Mucosa of rectum (tissue), 2 donors: Measurements from ENCODE around the gene RAET1E.
A peak's percentile ranks its signal among the peaks of the same experiment; 100 is the strongest.

Experiments
- H3K27ac ChIP-seq, 2 donors: one replicate each; pipeline ENCODE4 v1.7.0; 2013; ENCODE audit warnings: inconsistent platforms in 2 of 2, low read depth in 2 of 2, low read length in 2 of 2
- H3K27me3 ChIP-seq, 2 donors: one replicate each; pipeline ENCODE4 v1.7.0; 2013; ENCODE audit warnings: low read length in 2 of 2; ENCODE audit not compliant: control insufficient read depth in 2 of 2, insufficient read depth in 2 of 2
- H3K36me3 ChIP-seq, 2 donors: one replicate each; pipeline ENCODE4 v1.7.0; 2013; ENCODE audit warnings: low read length in 2 of 2; ENCODE audit not compliant: control insufficient read depth in 2 of 2, insufficient read depth in 2 of 2
- H3K4me1 ChIP-seq, 2 donors: one replicate each; pipeline ENCODE4 v1.7.0; 2013; ENCODE audit warnings: low read length in 2 of 2, mild to moderate bottlenecking in 1 of 2; ENCODE audit not compliant: control insufficient read depth in 2 of 2, insufficient read depth in 2 of 2
- H3K4me3 ChIP-seq, 2 donors: one replicate each; pipeline ENCODE4 v1.7.0; 2013; ENCODE audit warnings: low read length in 2 of 2
- H3K9ac ChIP-seq, 2 donors: one replicate each; pipeline ENCODE4 v1.7.0; 2013; ENCODE audit warnings: low read length in 2 of 2, low read depth in 1 of 2, mild to moderate bottlenecking in 1 of 2
- H3K9me3 ChIP-seq, 2 donors: one replicate each; pipeline ENCODE4 v1.7.0; 2013; ENCODE audit warnings: low read length in 2 of 2; ENCODE audit not compliant: control insufficient read depth in 2 of 2
- donor health status: healthy.
- donor health status: Normal muscosa, but diverticular disease.

The RAET1E gene

DNA sequence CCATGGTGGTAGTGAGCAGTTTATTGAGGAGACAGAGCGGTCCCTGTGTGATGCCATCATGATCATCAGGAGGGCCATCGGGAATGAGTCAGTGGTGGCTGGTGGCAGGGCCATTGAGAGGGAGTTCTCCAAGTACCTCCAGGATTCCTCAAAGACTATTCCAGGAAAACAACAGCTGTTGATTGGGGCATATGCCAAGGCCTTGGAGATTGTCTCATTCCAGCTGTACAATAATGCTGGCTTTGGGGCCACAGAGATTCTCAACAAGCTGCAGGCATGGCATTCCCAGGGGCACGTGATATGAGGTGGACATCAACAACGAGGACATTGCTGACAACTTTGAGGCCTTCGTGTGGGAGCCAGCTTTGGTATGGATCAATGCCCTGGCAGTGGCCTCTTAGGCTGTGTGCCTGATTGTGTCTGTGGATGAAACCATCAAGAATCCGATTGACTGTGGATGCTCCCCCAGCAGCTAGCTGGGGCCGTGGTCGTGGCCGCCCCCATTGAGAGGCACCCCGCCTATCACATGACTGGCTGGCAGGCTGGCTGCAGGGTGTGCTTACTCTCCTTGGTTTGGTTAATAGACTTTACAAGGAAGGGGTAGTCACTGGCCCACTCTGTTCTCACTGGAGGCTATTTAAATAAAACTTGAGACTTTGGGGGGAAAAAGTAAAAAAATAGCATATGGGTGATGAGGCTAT is 16.7 kb downstream of the RAET1E start:
- Histone ChIP-seq H3K27me3 (peaks cover 0 to 5% of the 10 kb centered on the region in 2 donors), H3K4me3 (no peak overlapping the region), H3K36me3 (no peaks in the 10 kb centered on the region), H3K9ac (no peak overlapping the region), H3K27ac (no peak overlapping the region), H3K4me1 (no peaks in the 10 kb centered on the region), H3K9me3 (no peaks in the 10 kb centered on the region)

DNA sequence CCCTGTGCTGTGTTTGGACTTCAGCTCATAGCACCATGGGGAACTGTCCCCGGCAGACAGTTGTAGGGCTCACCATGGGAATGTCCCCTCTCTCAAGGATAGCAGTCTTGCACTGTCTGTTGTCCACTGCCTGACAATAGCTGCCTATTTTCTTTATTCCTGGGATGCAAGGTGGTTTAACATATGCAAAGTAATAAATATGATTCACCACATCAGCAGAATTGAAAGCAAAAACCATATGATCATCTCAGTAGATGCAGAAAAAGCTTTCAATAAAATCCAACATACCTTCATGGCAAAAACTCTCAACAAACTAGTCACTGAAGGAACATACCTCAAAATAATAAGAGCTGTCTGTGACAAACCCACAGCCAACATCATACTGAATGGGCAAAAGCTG is 20.3 kb downstream of the RAET1E start:
- H3K9ac ChIP-seq = no peak overlapping the region
- H3K36me3 ChIP-seq = no peaks in the 10 kb centered on the region
- H3K27me3 ChIP-seq = peaks cover 0 to 5% of the 10 kb centered on the region in 2 donors
- no peak overlapping the region for H3K27ac ChIP-seq
- H3K9me3 ChIP-seq = no peaks in the 10 kb centered on the region
- no peaks in the 10 kb centered on the region for H3K4me1 ChIP-seq
- no peak overlapping the region for H3K4me3 ChIP-seq

- peaks cover 0 to 5% of the 10 kb centered on the region in 2 donors for H3K27me3 ChIP-seq
- H3K9me3 ChIP-seq = no peaks in the 10 kb centered on the region
- H3K27ac ChIP-seq = no peak overlapping the region
- H3K4me3 ChIP-seq = no peak overlapping the region
- H3K4me1 ChIP-seq = no peaks in the 10 kb centered on the region
- H3K9ac ChIP-seq = no peak overlapping the region
- H3K36me3 ChIP-seq = no peaks in the 10 kb centered on the region
These were observed 21.5 kb downstream of the RAET1E start for GRCh38 chr6:149876241-149876933.

DNA sequence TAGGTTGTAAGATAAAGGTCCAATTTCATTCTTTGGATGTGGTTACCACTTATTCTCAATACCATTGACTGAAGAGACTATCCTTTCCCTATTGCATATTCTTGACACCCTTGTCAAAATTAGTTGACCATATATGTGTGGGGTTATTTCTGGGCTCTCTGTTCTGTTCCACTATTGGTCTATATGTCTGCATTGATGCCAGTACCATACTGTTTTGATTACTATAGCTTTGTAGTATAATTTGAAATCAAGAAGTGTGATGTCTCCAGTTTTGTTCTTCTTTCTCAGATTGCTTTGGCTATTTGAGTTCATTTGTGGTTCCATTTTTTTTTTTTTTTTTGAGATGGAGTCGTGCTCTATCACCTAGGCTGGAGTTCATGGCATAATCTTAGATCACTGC is 25.7 kb downstream of the RAET1E start:
- Histone ChIP-seq H3K27ac (no peak overlapping the region), H3K4me3 (no peak overlapping the region), H3K9ac (no peak overlapping the region), H3K4me1 (no peaks in the 10 kb centered on the region), H3K9me3 (no peaks in the 10 kb centered on the region), H3K27me3 (no peaks in the 10 kb centered on the region), H3K36me3 (no peaks in the 10 kb centered on the region)

DNA sequence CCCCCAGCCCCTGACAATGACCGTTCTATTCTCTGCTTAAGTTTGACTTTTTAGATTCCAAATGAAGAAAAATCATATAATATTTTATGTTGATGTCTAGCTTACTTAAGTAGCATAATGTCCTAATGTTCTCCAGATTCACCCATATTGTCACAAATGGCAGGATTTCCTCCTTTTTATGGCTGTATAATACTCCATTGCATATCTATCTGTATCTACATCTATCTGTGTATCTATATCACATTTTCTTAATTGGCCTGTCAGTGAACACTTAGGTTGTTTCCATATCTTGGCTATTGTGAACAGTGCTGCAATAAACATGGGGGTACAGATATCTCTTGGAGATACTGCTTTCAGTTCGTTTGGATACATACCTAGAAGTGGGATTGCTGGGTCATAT is 26.7 kb downstream of the RAET1E start:
- no peaks in the 10 kb centered on the region for H3K27me3 ChIP-seq
- no peak overlapping the region for H3K27ac ChIP-seq
- no peaks in the 10 kb centered on the region for H3K9me3 ChIP-seq
- H3K4me3 ChIP-seq = no peak overlapping the region
- H3K4me1 ChIP-seq = no peaks in the 10 kb centered on the region
- H3K36me3 ChIP-seq = no peaks in the 10 kb centered on the region
- H3K9ac ChIP-seq = no peak overlapping the region

- no peaks in the 10 kb centered on the region for H3K9me3 ChIP-seq
- no peak overlapping the region for H3K9ac ChIP-seq
- no peaks in the 10 kb centered on the region for H3K27me3 ChIP-seq
- peaks cover 0 to 4% of the 10 kb centered on the region in 2 donors for H3K4me1 ChIP-seq
- no peak overlapping the region for H3K4me3 ChIP-seq
- no peak overlapping the region for H3K27ac ChIP-seq
- no peaks in the 10 kb centered on the region for H3K36me3 ChIP-seq
These were observed 28.5 kb downstream of the RAET1E start for GRCh38 chr6:149869275-149869892.

- Histone ChIP-seq H3K36me3 (no peaks in the 10 kb centered on the region), H3K9me3 (no peaks in the 10 kb centered on the region), H3K9ac (no peak overlapping the region), H3K27ac (no peak overlapping the region), H3K27me3 (no peaks in the 10 kb centered on the region), H3K4me1 (peaks cover 0 to 5% of the 10 kb centered on the region in 2 donors), H3K4me3 (no peak overlapping the region)
These were observed 29.9 kb downstream of the RAET1E start for GRCh38 chr6:149867876-149868640.

DNA sequence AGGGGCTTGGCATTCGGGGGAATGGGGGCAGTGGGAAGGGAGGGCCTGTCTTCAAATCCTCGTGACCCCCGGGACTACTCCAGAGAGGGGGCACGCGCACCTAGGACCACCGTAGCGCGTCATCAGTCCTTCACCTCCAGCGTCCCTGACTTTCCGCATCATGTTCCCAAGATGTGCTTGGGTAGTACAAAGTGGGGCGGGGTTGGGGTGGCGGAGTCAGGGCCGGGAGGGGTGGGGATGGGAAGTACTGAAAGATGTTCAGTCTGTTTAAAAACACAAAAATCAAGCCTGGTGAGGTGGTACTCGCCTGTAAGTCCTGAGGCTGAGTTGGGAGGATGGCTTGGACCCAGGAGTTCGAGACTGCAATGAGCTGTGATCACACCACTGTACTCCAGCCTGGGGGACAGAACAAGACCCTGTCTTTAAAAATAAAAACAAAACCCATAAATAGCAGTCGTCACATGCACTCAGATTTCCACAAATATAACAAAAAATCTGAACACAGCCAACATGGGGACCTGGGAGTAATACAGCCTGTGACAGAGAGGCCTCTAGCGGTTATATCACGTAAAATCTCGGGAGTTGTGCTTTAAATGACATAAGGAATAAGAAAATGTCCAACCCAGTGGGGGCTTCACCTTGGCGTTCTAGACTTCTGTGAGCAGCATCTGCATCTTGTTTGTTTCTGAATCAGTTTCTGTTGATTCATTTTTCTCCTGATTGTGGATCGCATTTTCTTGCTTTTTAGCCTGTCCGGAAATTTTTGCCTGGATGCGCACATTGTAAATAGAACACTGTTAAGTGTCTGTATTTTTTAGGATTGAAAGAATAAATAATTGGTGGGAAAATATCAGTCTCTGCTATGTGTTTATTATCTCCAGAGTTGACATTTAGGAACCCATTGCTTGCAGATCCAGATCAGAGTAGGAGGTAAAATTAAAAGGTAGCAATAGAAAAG is 33.1 kb downstream of the RAET1E start:
- no peaks in the 10 kb centered on the region for H3K27me3 ChIP-seq
- H3K36me3 ChIP-seq = no peaks in the 10 kb centered on the region
- H3K9me3 ChIP-seq = no peaks in the 10 kb centered on the region
- peak overlapping the region; percentile 89 to 94 for H3K27ac ChIP-seq
- H3K4me3 ChIP-seq = peak overlapping the region; percentile 57 to 71
- H3K9ac ChIP-seq = peak overlapping the region in 1 of 2 donors; percentile 83
- peaks cover 4 to 5% of the 10 kb centered on the region in 2 donors for H3K4me1 ChIP-seq
